22Rv1 (cell line): ENCODE results near the gene DPM2.

Source experiments
- ZFX ChIP-seq: fragments of 450-650 bp; IDR thresholded peaks from 2 replicates; pipeline ENCODE4 v1.6.1; 2017; ENCODE audit warnings: antibody characterized with exemption, borderline replicate concordance
- TF ChIP-seq, protein P1 (sequence below): fragments of 450-650 bp; IDR thresholded peaks from 2 replicates; pipeline ENCODE4 v1.5.1; 2017; ENCODE audit warnings: mild to moderate bottlenecking

DNA sequence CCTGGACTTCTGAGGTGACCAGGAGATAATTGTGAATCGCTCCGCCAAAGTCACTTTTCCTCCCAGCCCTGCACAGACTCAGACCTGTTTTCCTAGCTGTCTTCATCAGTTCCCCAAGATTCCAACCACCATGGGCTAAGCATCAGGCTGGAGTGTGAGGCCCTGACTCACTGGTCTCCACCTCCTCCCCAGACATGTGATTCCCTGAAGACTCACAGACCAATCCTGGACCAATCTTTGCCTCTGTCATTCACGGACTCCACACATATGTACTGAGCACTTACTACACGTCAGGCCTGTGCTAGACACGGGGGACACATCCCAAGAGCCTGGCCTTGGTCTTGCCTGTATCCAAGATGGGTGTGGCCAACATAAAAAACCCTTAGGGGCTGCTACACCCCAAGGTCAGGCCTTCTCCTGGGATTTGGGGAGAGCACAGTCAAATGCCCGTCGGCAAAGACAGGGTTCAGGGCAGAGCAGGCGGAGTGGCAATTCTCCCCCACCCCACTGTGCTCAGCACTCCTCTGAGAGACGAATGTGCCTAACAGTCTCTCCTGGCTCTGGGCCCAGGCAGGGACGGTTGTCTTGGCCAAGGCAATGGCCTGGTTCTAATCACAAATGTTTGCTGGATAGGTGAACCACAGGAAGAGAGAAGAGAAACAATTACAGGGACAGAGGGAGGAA lies 31.2 kb upstream of the DPM2 start:
- TF ChIP-seq, protein P1, sequence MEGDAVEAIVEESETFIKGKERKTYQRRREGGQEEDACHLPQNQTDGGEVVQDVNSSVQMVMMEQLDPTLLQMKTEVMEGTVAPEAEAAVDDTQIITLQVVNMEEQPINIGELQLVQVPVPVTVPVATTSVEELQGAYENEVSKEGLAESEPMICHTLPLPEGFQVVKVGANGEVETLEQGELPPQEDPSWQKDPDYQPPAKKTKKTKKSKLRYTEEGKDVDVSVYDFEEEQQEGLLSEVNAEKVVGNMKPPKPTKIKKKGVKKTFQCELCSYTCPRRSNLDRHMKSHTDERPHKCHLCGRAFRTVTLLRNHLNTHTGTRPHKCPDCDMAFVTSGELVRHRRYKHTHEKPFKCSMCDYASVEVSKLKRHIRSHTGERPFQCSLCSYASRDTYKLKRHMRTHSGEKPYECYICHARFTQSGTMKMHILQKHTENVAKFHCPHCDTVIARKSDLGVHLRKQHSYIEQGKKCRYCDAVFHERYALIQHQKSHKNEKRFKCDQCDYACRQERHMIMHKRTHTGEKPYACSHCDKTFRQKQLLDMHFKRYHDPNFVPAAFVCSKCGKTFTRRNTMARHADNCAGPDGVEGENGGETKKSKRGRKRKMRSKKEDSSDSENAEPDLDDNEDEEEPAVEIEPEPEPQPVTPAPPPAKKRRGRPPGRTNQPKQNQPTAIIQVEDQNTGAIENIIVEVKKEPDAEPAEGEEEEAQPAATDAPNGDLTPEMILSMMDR: no peak
- TF ChIP-seq ZFX: no peak
